ENCODE measurements around the gene HHAT.

HHAT gene

GRCh38 chr1:210663730-210664573 is 335.2 kb downstream of the HHAT start:
- H3K4me1 ChIP-seq (ENCODE audit: insufficient read depth, low read length, severe bottlenecking) = no peaks in the 10 kb centered on the region
- H2AFZ ChIP-seq (ENCODE audit: low read length) = no peak overlapping the region
- no peaks in the 10 kb centered on the region for H3F3A ChIP-seq (ENCODE audit: insufficient read depth, low read length)
- H3K36me3 ChIP-seq (ENCODE audit: insufficient read depth, low read length) = no peaks in the 10 kb centered on the region
- no peaks in the 10 kb centered on the region for H4K20me1 ChIP-seq (ENCODE audit: insufficient read depth, low read length)
- H3K27ac ChIP-seq (ENCODE audit: low read depth, low read length, poor library complexity, severe bottlenecking) = no peak overlapping the region
- no peak overlapping the region for H3K4me3 ChIP-seq (ENCODE audit: low read depth, low read length, poor library complexity, severe bottlenecking)
- no peak overlapping the region for H3K9ac ChIP-seq (ENCODE audit: low read length)
- no peaks in the 10 kb centered on the region for H3K27me3 ChIP-seq (ENCODE audit: insufficient read depth, low read length)
- H3K79me2 ChIP-seq (ENCODE audit: insufficient read depth, low read length) = no peaks in the 10 kb centered on the region
- TF ChIP-seq, protein P1, sequence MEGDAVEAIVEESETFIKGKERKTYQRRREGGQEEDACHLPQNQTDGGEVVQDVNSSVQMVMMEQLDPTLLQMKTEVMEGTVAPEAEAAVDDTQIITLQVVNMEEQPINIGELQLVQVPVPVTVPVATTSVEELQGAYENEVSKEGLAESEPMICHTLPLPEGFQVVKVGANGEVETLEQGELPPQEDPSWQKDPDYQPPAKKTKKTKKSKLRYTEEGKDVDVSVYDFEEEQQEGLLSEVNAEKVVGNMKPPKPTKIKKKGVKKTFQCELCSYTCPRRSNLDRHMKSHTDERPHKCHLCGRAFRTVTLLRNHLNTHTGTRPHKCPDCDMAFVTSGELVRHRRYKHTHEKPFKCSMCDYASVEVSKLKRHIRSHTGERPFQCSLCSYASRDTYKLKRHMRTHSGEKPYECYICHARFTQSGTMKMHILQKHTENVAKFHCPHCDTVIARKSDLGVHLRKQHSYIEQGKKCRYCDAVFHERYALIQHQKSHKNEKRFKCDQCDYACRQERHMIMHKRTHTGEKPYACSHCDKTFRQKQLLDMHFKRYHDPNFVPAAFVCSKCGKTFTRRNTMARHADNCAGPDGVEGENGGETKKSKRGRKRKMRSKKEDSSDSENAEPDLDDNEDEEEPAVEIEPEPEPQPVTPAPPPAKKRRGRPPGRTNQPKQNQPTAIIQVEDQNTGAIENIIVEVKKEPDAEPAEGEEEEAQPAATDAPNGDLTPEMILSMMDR (IDR thresholded peaks at IDR 0.05; ENCODE audit: low read length) = no peak
- no peak for TF ChIP-seq EZH2 (IDR thresholded peaks at IDR 0.05; ENCODE audit: borderline replicate concordance, low read length)
- H3K4me2 ChIP-seq (ENCODE audit: low read length) = no peak overlapping the region
- no peaks in the 10 kb centered on the region for H3K9me2 ChIP-seq (ENCODE audit: low read depth, low read length)
- no peaks in the 10 kb centered on the region for H3K9me3 ChIP-seq (ENCODE audit: low read length)

GRCh38 chr1:210669951-210670350 is 341.2 kb downstream of the HHAT start:
- Histone ChIP-seq H2AFZ (ENCODE audit: low read length) (no peak overlapping the region), H3K9ac (ENCODE audit: low read length) (no peak overlapping the region), H4K20me1 (ENCODE audit: insufficient read depth, low read length) (no peaks in the 10 kb centered on the region), H3K9me2 (ENCODE audit: low read depth, low read length) (no peaks in the 10 kb centered on the region), H3K4me1 (ENCODE audit: insufficient read depth, low read length, severe bottlenecking) (no peaks in the 10 kb centered on the region), H3K36me3 (ENCODE audit: insufficient read depth, low read length) (no peaks in the 10 kb centered on the region), H3K79me2 (ENCODE audit: insufficient read depth, low read length) (no peaks in the 10 kb centered on the region), H3K27me3 (ENCODE audit: insufficient read depth, low read length) (no peaks in the 10 kb centered on the region), H3K4me2 (ENCODE audit: low read length) (no peak overlapping the region), H3K4me3 (ENCODE audit: low read depth, low read length, poor library complexity, severe bottlenecking) (no peak overlapping the region), H3K9me3 (ENCODE audit: low read length) (no peaks in the 10 kb centered on the region), H3F3A (ENCODE audit: insufficient read depth, low read length) (no peaks in the 10 kb centered on the region), H3K27ac (ENCODE audit: low read depth, low read length, poor library complexity, severe bottlenecking) (no peak overlapping the region)
- TF ChIP-seq, protein P1 (IDR thresholded peaks at IDR 0.05; ENCODE audit: low read length) = no peak
- TF ChIP-seq EZH2 (IDR thresholded peaks at IDR 0.05; ENCODE audit: borderline replicate concordance, low read length) = no peak

- no peaks in the 10 kb centered on the region for H3F3A ChIP-seq (ENCODE audit: insufficient read depth, low read length)
- H3K79me2 ChIP-seq (ENCODE audit: insufficient read depth, low read length) = no peaks in the 10 kb centered on the region
- H3K36me3 ChIP-seq (ENCODE audit: insufficient read depth, low read length) = no peaks in the 10 kb centered on the region
- H3K27me3 ChIP-seq (ENCODE audit: insufficient read depth, low read length) = no peaks in the 10 kb centered on the region
- H3K4me1 ChIP-seq (ENCODE audit: insufficient read depth, low read length, severe bottlenecking) = no peaks in the 10 kb centered on the region
- no peak overlapping the region for H3K9ac ChIP-seq (ENCODE audit: low read length)
- no peak overlapping the region for H2AFZ ChIP-seq (ENCODE audit: low read length)
- no peak overlapping the region for H3K4me2 ChIP-seq (ENCODE audit: low read length)
- no peaks in the 10 kb centered on the region for H3K9me3 ChIP-seq (ENCODE audit: low read length)
- H3K4me3 ChIP-seq (ENCODE audit: low read depth, low read length, poor library complexity, severe bottlenecking) = no peak overlapping the region
- H4K20me1 ChIP-seq (ENCODE audit: insufficient read depth, low read length) = no peaks in the 10 kb centered on the region
- TF ChIP-seq, protein P1 (IDR thresholded peaks at IDR 0.05; ENCODE audit: low read length) = no peak
- no peak for TF ChIP-seq EZH2 (IDR thresholded peaks at IDR 0.05; ENCODE audit: borderline replicate concordance, low read length)
- no peak overlapping the region for H3K27ac ChIP-seq (ENCODE audit: low read depth, low read length, poor library complexity, severe bottlenecking)
- H3K9me2 ChIP-seq (ENCODE audit: low read depth, low read length) = no peaks in the 10 kb centered on the region
Measured at GRCh38 chr1:210674151-210674550, 345.4 kb downstream of the HHAT start.

All from OCI-LY1 (cell line).